Fibroblast of the aortic adventitia (primary cell): ENCODE data around the gene PAQR8. TPM values are rescaled to one million over a fixed set of nuclear protein-coding genes. Genes with fewer than 3 reads are reported as not detected.

Source experiments
- DNase-seq: peaks from one replicate; pipeline ENCODE4 v3.0.0-alpha.2; 2010; ENCODE audit warnings: low read depth
- H3K4me3 ChIP-seq: 2 replicates; pipeline ENCODE4 v1.5.1; 2011; ENCODE audit warnings: low read depth, mild to moderate bottlenecking, control low read depth, low read length, moderate library complexity
- CTCF ChIP-seq: IDR thresholded peaks from 2 replicates; pipeline ENCODE4 v1.5.1; 2011; ENCODE audit warnings: mild to moderate bottlenecking, low read length, control low read depth, inconsistent platforms; ENCODE audit not compliant: insufficient read depth
- total RNA-seq: library from RNA; depleted of rRNA; stranded (reverse); fragments of >200 nt; gene quantifications from 2 replicates; pipeline ENCODE4 v1.2.3, GENCODE V29; 2012; ENCODE audit warnings: low replicate concordance

The PAQR8 gene
- total RNA-seq, 1 donor = 8.6 TPM

DNA sequence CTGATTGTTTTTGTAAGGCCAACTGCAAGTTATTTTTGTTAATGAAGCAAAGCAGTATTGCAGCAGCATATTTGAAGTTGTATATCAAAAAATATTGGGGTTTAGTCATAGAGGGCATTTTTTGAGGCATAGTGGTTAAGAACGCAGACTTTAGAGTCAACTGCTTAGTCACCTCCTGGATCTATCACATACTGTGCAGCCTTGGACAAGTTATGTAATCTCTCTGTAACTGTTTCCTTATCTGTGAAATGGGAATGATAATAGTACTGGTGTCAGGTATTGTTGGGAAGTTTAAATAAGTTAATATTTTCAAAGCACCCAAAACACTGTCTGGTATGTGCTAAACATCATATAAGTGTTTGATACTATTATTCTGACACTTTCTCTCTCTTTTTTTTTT, 31.0 kb downstream of the PAQR8 start:
- no peak overlapping the region for H3K4me3 ChIP-seq
- DNase-seq = peak; percentile 55
- TF ChIP-seq CTCF = no peak

DNA sequence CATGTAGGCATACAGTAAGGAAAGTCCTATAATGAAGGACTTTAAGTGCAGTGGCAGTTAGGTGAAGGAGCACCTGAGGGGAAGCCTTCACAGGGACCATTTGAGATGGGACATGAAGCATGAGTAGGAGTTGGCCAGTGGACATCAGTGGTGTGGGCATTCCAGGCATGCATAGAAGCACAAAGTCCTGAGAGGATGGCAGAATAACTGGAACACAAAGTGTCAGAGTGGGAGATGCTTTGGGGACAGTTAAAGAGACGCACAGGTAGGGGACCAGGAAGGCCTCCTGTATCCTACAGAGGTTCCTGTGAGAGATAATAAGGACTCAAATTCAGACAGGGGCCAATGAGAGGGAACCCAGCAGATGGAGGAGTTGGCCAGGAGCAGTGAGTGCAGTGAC, 31.8 kb downstream of the PAQR8 start:
- TF ChIP-seq CTCF = no peak
- H3K4me3 ChIP-seq = no peak overlapping the region
- no peak for DNase-seq

DNA sequence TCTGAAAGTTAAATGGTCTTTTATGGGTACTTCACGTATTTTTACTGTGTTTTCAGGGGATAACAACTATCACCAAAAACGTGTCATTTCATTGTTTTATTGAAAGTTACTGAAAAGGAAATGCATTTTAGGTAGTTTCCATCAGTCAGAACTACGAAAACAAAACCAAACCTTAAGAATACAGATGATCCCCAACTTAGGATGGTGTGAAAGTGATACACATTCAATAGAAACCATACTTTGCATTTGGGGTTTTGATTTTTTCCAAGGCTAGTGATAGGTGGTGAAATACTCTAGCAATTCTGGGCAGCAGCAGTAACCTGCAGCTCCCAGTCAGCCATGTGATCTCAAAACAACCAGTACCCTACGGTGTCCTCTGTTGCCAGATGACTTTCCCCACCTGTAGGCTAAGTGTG, 32.3 kb downstream of the PAQR8 start:
- TF ChIP-seq CTCF = no peak
- H3K4me3 ChIP-seq = no peak overlapping the region
- DNase-seq = no peak

- no peak overlapping the region for H3K4me3 ChIP-seq
- no peak for TF ChIP-seq CTCF
- DNase-seq = no peak
These were observed 34.0 kb downstream of the PAQR8 start for GRCh38 chr6:52395969-52396368.

GRCh38 chr6:52399511-52400312, 37.8 kb downstream of the PAQR8 start:
- peak; percentile 80 for DNase-seq
- TF ChIP-seq CTCF = peak; percentile 95

GRCh38 chr6:52400313-52401041, 38.5 kb downstream of the PAQR8 start:
- no peak for DNase-seq
- no peak for TF ChIP-seq CTCF
- no peak overlapping the region for H3K4me3 ChIP-seq

More at GRCh38 chr6:52399511-52400312, 37.8 kb downstream of the PAQR8 start:
- H3K4me3 ChIP-seq = no peak overlapping the region
